Gastrocnemius medialis (tissue), 4 donors: ENCODE results near the gene MIB2. TPM values are rescaled to one million over a fixed set of nuclear protein-coding genes. Genes with fewer than 3 reads are reported as not detected.

Experiments
- ATAC-seq, 2 donors: fragments of 150-250 bp; one replicate each; pipeline ENCODE4 v1.9.1; 2016
- DNase-seq, 2 donors: peaks; one replicate each; pipeline ENCODE4 v3.0.0-alpha.2; 2019
- H3K27ac ChIP-seq, 4 donors: fragments of 200-600 bp; sonication (generic); 1 replicate in 1 of 4; 2 replicates in 3 of 4; pipeline ENCODE4 v1.5.1; 2016 to 2018; ENCODE audit warnings: mild to moderate bottlenecking in 2 of 4, moderate library complexity in 1 of 4
- H3K27me3 ChIP-seq, 3 donors: fragments of 200-600 bp; sonication (generic) in 2 of 3; 1 replicate in 1 of 3; 2 replicates in 2 of 3; pipeline versions ENCODE4 v1.5.1 to v1.6.0; 2016 to 2019; ENCODE audit warnings: mild to moderate bottlenecking in 1 of 3, moderate library complexity in 1 of 3
- H3K36me3 ChIP-seq, 2 donors: fragments of 200-600 bp; sonication (generic) in 1 of 2; one replicate each; pipeline ENCODE4 v1.5.1; 2017 to 2018
- H3K4me1 ChIP-seq, 2 donors: fragments of 200-600 bp; sonication (generic) in 1 of 2; one replicate each; pipeline ENCODE4 v1.5.1; 2016 to 2017; ENCODE audit warnings: mild to moderate bottlenecking in 2 of 2
- H3K4me3 ChIP-seq, 4 donors: fragments of 200-600 bp; sonication (generic) in 3 of 4; 1 replicate in 1 of 4; 2 replicates in 3 of 4; pipeline ENCODE4 v1.5.1; 2016 to 2019; ENCODE audit warnings: mild to moderate bottlenecking in 2 of 4
- H3K9me3 ChIP-seq, 3 donors: fragments of 200-600 bp; sonication (generic) in 2 of 3; 1 replicate in 1 of 3; 2 replicates in 2 of 3; pipeline ENCODE4 v1.5.1; 2016 to 2019
- CTCF ChIP-seq, 5 experiments: fragments of 450-650 bp in 3 of 5; fragments of 200-600 bp in 2 of 5; sonication (generic) in 2 of 5; IDR thresholded peaks in 4 of 5; conservative IDR thresholded peaks in 1 of 5; 1 replicate in 4 of 5; 2 replicates in 1 of 5; pipeline ENCODE4 v1.5.1; 2016 to 2019; ENCODE audit warnings: antibody characterized with exemption in 5 of 5, mild to moderate bottlenecking in 3 of 5, moderate library complexity in 3 of 5
- POLR2A ChIP-seq, 2 donors: fragments of 450-650 bp; IDR thresholded peaks; one replicate each; pipeline ENCODE4 v1.6.1; 2017; ENCODE audit warnings: antibody characterized with exemption in 2 of 2, mild to moderate bottlenecking in 2 of 2, moderate library complexity in 2 of 2
- in situ Hi-C, 4 donors: fragments of 200-750 bp; cut with MboI; loops; one replicate each; pipeline versions ENCODE4 v1.15.0 to v1.8.0; 2017; ENCODE audit warnings: low sequenced_read_pairs in 4 of 4
- intact Hi-C: fragments of 100-400 bp; cut with DNase I; formaldehyde crosslinking; loops from one replicate; pipeline ENCODE4 v1.15.1; 2023; ENCODE audit warnings: low total_unique reads
- total RNA-seq, 4 donors: library from RNA; depleted of rRNA; stranded (reverse); fragments of >200 nt; gene quantifications; one replicate each; pipeline versions ENCODE4 v1.1.0 to v1.2.3, GENCODE V29; 2016

The MIB2 gene
- total RNA-seq, 4 donors from 2014 or later = 66.4 to 154 (median 117) TPM

- H3K4me1 ChIP-seq = peaks cover 0 to 13% of the 10 kb centered on the region in 2 donors
- intact Hi-C loops (no loop called here), in situ Hi-C loops (no loop called here)
- no peaks in the 10 kb centered on the region for H3K9me3 ChIP-seq
- no peak for TF ChIP-seq POLR2A (IDR thresholded peaks at IDR 0.05)
- TF ChIP-seq CTCF (IDR thresholded peaks at IDR 0.05 in 4 of 5, conservative IDR thresholded peaks at IDR 0.05 in 1 of 5) = no peak
- no peak for ATAC-seq
- H3K36me3 ChIP-seq = no peaks in the 10 kb centered on the region
- no peak overlapping the region for H3K4me3 ChIP-seq
- no peak for DNase-seq
- peaks cover 32 to 43% (median 34%) of the 10 kb centered on the region in 3 donors for H3K27me3 ChIP-seq
- no peak overlapping the region for H3K27ac ChIP-seq
These were observed 17.1 kb upstream of the MIB2 start for GRCh38 chr1:1598051-1598719.

- no peak for ATAC-seq
- no peak overlapping the region for H3K4me3 ChIP-seq
- H3K4me1 ChIP-seq = peaks cover 0 to 13% of the 10 kb centered on the region in 2 donors
- intact Hi-C loops = no loop called here
- H3K9me3 ChIP-seq = no peaks in the 10 kb centered on the region
- H3K27ac ChIP-seq = no peak overlapping the region
- no peaks in the 10 kb centered on the region for H3K36me3 ChIP-seq
- in situ Hi-C loops = no loop called here
- no peak for TF ChIP-seq CTCF (IDR thresholded peaks at IDR 0.05 in 4 of 5, conservative IDR thresholded peaks at IDR 0.05 in 1 of 5)
- peaks cover 34 to 43% (median 36%) of the 10 kb centered on the region in 3 donors for H3K27me3 ChIP-seq
- DNase-seq = no peak
These were observed 16.6 kb upstream of the MIB2 start for GRCh38 chr1:1598720-1599029.

GRCh38 chr1:1599030-1599934, 16.0 kb upstream of the MIB2 start:
- TF ChIP-seq CTCF (IDR thresholded peaks at IDR 0.05 in 4 of 5, conservative IDR thresholded peaks at IDR 0.05 in 1 of 5) = no peak
- TF ChIP-seq POLR2A (IDR thresholded peaks at IDR 0.05) = no peak
- H3K27me3 ChIP-seq = peaks cover 34 to 43% (median 40%) of the 10 kb centered on the region in 3 donors
- H3K4me1 ChIP-seq = peaks cover 0 to 13% of the 10 kb centered on the region in 2 donors
- H3K27ac ChIP-seq = no peak overlapping the region
- ATAC-seq = no peak
- no peaks in the 10 kb centered on the region for H3K9me3 ChIP-seq
- H3K4me3 ChIP-seq = no peak overlapping the region
- no peaks in the 10 kb centered on the region for H3K36me3 ChIP-seq
- DNase-seq = no peak
- in situ Hi-C loops = no loop called here
- intact Hi-C loops = no loop called here

GRCh38 chr1:1599935-1600860, 15.1 kb upstream of the MIB2 start, which contains the start of gene FNDC10:
FNDC10 (minus strand) TSS chr1:1600135; CDS start chr1:1600015, 120 bp downstream.
- no peak for ATAC-seq
- Histone ChIP-seq H3K9me3 (no peaks in the 10 kb centered on the region), H3K36me3 (no peaks in the 10 kb centered on the region), H3K4me3 (peak within 1 kb of the TSS in 2 of 4 donors; percentile 27 to 39), H3K27ac (no peak within 1 kb of the TSS), H3K27me3 (peaks cover 38 to 43% (median 42%) of the 10 kb centered on the region in 3 donors), H3K4me1 (peaks cover 0 to 13% of the 10 kb centered on the region in 2 donors)
- intact Hi-C loops = no loop called here
- in situ Hi-C loops = no loop called here
- TF ChIP-seq POLR2A (IDR thresholded peaks at IDR 0.05) (no peak), CTCF (IDR thresholded peaks at IDR 0.05 in 4 of 5, conservative IDR thresholded peaks at IDR 0.05 in 1 of 5) (no peak)
- no peak for DNase-seq
